Glutamatergic neuron (in vitro differentiated cells): Measurements from ENCODE around the gene GNAQ. TPM values are rescaled to one million over a fixed set of nuclear protein-coding genes. Genes with fewer than 3 reads are reported as not detected.

ENCODE experiments used
- DNase-seq: peaks from one replicate; pipeline ENCODE4 v3.0.0; 2022
- H3K27ac Mint-ChIP-seq: one replicate; pipeline ENCODE4 v1.8.0; 2020; ENCODE audit warnings: mild to moderate bottlenecking, mixed read lengths, inconsistent platforms; ENCODE audit not compliant: unreplicated experiment
- H3K27me3 Mint-ChIP-seq: one replicate; pipeline ENCODE4 v1.8.0; 2020; ENCODE audit warnings: mild to moderate bottlenecking, moderate library complexity, mixed read lengths, inconsistent platforms; ENCODE audit not compliant: unreplicated experiment
- H3K36me3 Mint-ChIP-seq: one replicate; pipeline ENCODE4 v1.8.0; 2020; ENCODE audit warnings: mild to moderate bottlenecking, mixed read lengths, inconsistent platforms; ENCODE audit not compliant: unreplicated experiment
- H3K4me1 Mint-ChIP-seq: one replicate; pipeline ENCODE4 v1.8.0; 2020; ENCODE audit warnings: mild to moderate bottlenecking, low read depth, mixed read lengths, inconsistent platforms; ENCODE audit not compliant: unreplicated experiment
- H3K4me3 Mint-ChIP-seq: one replicate; pipeline ENCODE4 v1.8.0; 2020; ENCODE audit warnings: mild to moderate bottlenecking, mixed read lengths, inconsistent platforms; ENCODE audit not compliant: unreplicated experiment
- H3K9me3 Mint-ChIP-seq: one replicate; pipeline ENCODE4 v1.8.0; 2020; ENCODE audit warnings: mild to moderate bottlenecking, moderate library complexity, mixed read lengths, inconsistent platforms; ENCODE audit not compliant: unreplicated experiment
- CTCF ChIP-seq: fragments of 200-600 bp; sonication (generic); IDR thresholded peaks from one replicate; pipeline ENCODE4 v1.5.0; 2021; ENCODE audit not compliant: partially characterized antibody, unreplicated experiment
- total RNA-seq: library from RNA; stranded (reverse); fragmentation: NEBNext Ultra II Directional; extraction: Animal tissue kit (Norgen Biotek cat#: 25700); gene quantifications from one replicate; pipeline ENCODE4 v1.2.1, GENCODE V29; 2021; ENCODE audit not compliant: unreplicated experiment

GNAQ gene
- total RNA-seq, 1 donor from 2014 or later: 72.8 TPM

- Mint-ChIP-seq H3K4me1 (peaks cover 16% of the 10 kb centered on the region), H3K27ac (no peak overlapping the region), H3K4me3 (no peak overlapping the region), H3K27me3 (peaks cover 2% of the 10 kb centered on the region), H3K36me3 (no peaks in the 10 kb centered on the region), H3K9me3 (no peaks in the 10 kb centered on the region)
- no peak for TF ChIP-seq CTCF
- DNase-seq: no peak
Observed at GRCh38 chr9:77810637-77811119, 220.9 kb downstream of the GNAQ start.

DNA sequence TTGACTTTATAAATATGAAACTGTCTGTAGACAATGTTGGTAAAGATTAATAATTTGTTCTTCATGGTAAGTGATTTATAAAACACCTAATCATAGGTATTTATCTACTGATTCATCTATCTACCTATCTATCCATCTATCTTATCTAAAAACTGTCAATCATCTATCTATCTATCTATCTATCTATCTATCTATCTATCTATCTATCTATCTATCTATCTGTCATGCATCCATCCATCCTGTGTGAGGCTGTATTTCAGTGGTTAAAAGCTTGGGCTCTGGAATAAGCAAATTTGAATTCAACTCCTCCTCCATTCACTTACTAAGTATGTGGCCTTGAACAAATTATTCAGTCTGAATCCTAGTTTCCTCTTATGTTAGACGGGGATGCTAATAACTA is 221.6 kb downstream of the GNAQ start:
- TF ChIP-seq CTCF: no peak
- Mint-ChIP-seq H3K27ac (no peak overlapping the region), H3K36me3 (no peaks in the 10 kb centered on the region), H3K4me1 (peaks cover 16% of the 10 kb centered on the region), H3K9me3 (no peaks in the 10 kb centered on the region), H3K4me3 (no peak overlapping the region), H3K27me3 (peaks cover 2% of the 10 kb centered on the region)
- DNase-seq: no peak

- no peaks in the 10 kb centered on the region for H3K9me3 Mint-ChIP-seq
- no peak for DNase-seq
- peaks cover 2% of the 10 kb centered on the region for H3K27me3 Mint-ChIP-seq
- peaks cover 16% of the 10 kb centered on the region for H3K4me1 Mint-ChIP-seq
- H3K36me3 Mint-ChIP-seq: no peaks in the 10 kb centered on the region
- H3K4me3 Mint-ChIP-seq: no peak overlapping the region
- H3K27ac Mint-ChIP-seq: no peak overlapping the region
- no peak for TF ChIP-seq CTCF
Observed at GRCh38 chr9:77809552-77809951, 222.1 kb downstream of the GNAQ start.

DNA sequence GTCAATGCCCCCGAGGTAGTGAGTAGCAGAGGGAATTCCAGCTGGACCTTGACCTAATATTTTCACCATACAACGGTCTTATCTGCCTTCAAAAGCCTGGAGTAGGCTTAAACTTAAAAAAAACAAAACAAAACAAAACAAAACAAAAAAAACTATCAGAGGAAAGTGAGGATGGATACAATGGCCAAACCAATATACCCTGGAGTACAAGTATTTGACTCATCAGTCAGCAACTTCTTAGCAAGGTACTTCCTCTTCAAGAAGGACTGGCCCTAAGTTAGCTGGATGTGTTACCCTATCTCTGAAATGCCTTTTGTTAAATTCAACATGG is 222.9 kb downstream of the GNAQ start:
- TF ChIP-seq CTCF: no peak
- Mint-ChIP-seq H3K36me3 (no peaks in the 10 kb centered on the region), H3K4me3 (no peak overlapping the region), H3K27ac (no peak overlapping the region), H3K4me1 (peaks cover 11% of the 10 kb centered on the region), H3K27me3 (peaks cover 2% of the 10 kb centered on the region), H3K9me3 (no peaks in the 10 kb centered on the region)
- no peak for DNase-seq

- Mint-ChIP-seq H3K4me1 (peaks cover 11% of the 10 kb centered on the region), H3K27me3 (peaks cover 2% of the 10 kb centered on the region), H3K4me3 (no peak overlapping the region), H3K9me3 (no peaks in the 10 kb centered on the region), H3K27ac (no peak overlapping the region), H3K36me3 (no peaks in the 10 kb centered on the region)
- TF ChIP-seq CTCF: no peak
- DNase-seq: no peak
Observed at GRCh38 chr9:77807846-77808750, 223.5 kb downstream of the GNAQ start.
